ENCODE measurements around the gene LRG1. TPM values are rescaled to one million over a fixed set of nuclear protein-coding genes. Genes with fewer than 3 reads are reported as not detected.

The LRG1 gene
- total and polyA plus RNA-seq, 10 of the 15 experiments (the other 5 are each of a cell fraction or from before 2014, with no cell fraction given) = 0.29 to 4.7 (median 0.58) TPM

- H3K4me3 ChIP-seq = no peak overlapping the region
- ChIA-PET POLR2A (interaction anchor here (0.7 kb wide), 1 partner anchor 472 kb away, joined by 3 read pairs; no protein-coding TSS in a partner anchor), SMC1A (ENCODE audit: uncharacterized antibody, unreplicated experiment) (interaction anchor here (0.6 to 1.4 kb wide), 3 partner anchors 16 to 1431 kb away, joined by 3 to 4 read pairs (median 4); no protein-coding TSS in a partner anchor), RAD21 (ENCODE audit: unreplicated experiment) (no interaction called here), CTCF (interaction anchor here (0.7 to 4.8 kb wide), 7 partner anchors 16 to 183 kb away, joined by 3 to 44 read pairs (median 4); no protein-coding TSS in a partner anchor)
- TF ChIP-seq POLR2A (IDR thresholded peaks at IDR 0.05; ENCODE audit: low read depth, low read length) = no peak
- TF ChIP-seq FOS (IDR thresholded peaks at IDR 0.05; ENCODE audit: borderline replicate concordance, extremely low read depth, insufficient read length) = no peak
- TF ChIP-seq ATF7 (IDR thresholded peaks at IDR 0.05; ENCODE audit: low read depth) = no peak
- TF ChIP-seq CREM (IDR thresholded peaks at IDR 0.05; ENCODE audit: low read depth) = no peak
- TF ChIP-seq ZNF274 (IDR thresholded peaks at IDR 0.05; ENCODE audit: insufficient read depth, insufficient read length) = no peak
- no peak for TF ChIP-seq RBBP5 (conservative IDR thresholded peaks at IDR 0.05)
- TF ChIP-seq PBX3 (IDR thresholded peaks at IDR 0.05; ENCODE audit: insufficient replicate concordance, low read depth, low read length) = no peak
- no peak for TF ChIP-seq E2F8 (IDR thresholded peaks at IDR 0.05; ENCODE audit: low read depth, partially characterized antibody)
- TF ChIP-seq ZNF384 (IDR thresholded peaks at IDR 0.05; ENCODE audit: borderline replicate concordance, low read depth, low read length) = no peak
- TF ChIP-seq LARP7 (IDR thresholded peaks at IDR 0.05) = no peak
- no peak for TF ChIP-seq TCF12 (IDR thresholded peaks at IDR 0.05; ENCODE audit: low read depth, low read length)
- TF ChIP-seq CHD2 (IDR thresholded peaks at IDR 0.05; ENCODE audit: borderline replicate concordance, low read depth, low read length) = no peak
- H3K27ac ChIP-seq (ENCODE audit: control insufficient read depth, insufficient read depth) = no peak overlapping the region
- H3K9me3 ChIP-seq (replicated peaks; ENCODE audit: control insufficient read depth, insufficient read depth, low read length) = peaks cover 2% of the 10 kb centered on the region; the same call in 2 of the 3 replicates
- peaks cover 12% of the 10 kb centered on the region for H3K4me1 ChIP-seq (ENCODE audit: control insufficient read depth, insufficient read depth, low read length)
- in situ Hi-C loops (cut with MboI) (no loop called here), intact Hi-C loops (cut with micrococcal nuclease; ENCODE audit: unreplicated experiment) (no loop called here)
- H2AFZ ChIP-seq (ENCODE audit: control insufficient read depth, low read depth, low read length) = no peak overlapping the region
- 68% methylated on average over 12 of the region's 12 CpGs for WGBS (ENCODE audit: insufficient coverage, insufficient replicate concordance, low lambda C conversion rate, missing lambda C conversion rate)
- FAIRE-seq = no peak
- DNase-seq (ENCODE audit: low read depth, low spot score) = no peak
- H3K4me2 ChIP-seq (ENCODE audit: control insufficient read depth, insufficient read depth) = no peak overlapping the region
- no peak for ATAC-seq
- H3K27me3 ChIP-seq (replicated peaks in 1 of 2; ENCODE audit: control insufficient read depth in 2 of 2, insufficient read depth in 2 of 2, low read length in 1 of 2) = no peaks in the 10 kb centered on the region
- BruUV-seq (replicated peaks) = no TSS peak
- no peaks in the 10 kb centered on the region for H3K36me3 ChIP-seq (ENCODE audit: control insufficient read depth in 2 of 2, insufficient read depth in 2 of 2, low read length in 1 of 2)
- H3K9ac ChIP-seq (ENCODE audit: control insufficient read depth, insufficient read depth, low read length) = no peak overlapping the region
- no peaks in the 10 kb centered on the region for H4K20me1 ChIP-seq (ENCODE audit: control insufficient read depth, insufficient read depth)
- no peaks in the 10 kb centered on the region for H3K79me2 ChIP-seq (ENCODE audit: control insufficient read depth, insufficient read depth, low read length)
Measured at GRCh38 chr19:4541114-4541805, 1.4 kb upstream of the LRG1 start.
